Motor neuron (in vitro differentiated cells): Measurements from ENCODE around the gene RACGAP1. TPM values are rescaled to one million over a fixed set of nuclear protein-coding genes. Genes with fewer than 3 reads are reported as not detected.

Experiments used
- ATAC-seq, 8 experiments: fragments of 200-7000 bp; cut with Tn5 transposase; replicated peaks in 6 of 8; 2 replicates each; pipeline ENCODE4 v1.8.0; 2021; ENCODE audit warnings: mild to moderate bottlenecking in 8 of 8, moderate library complexity in 8 of 8
- H3K27ac ChIP-seq, 2 donors: fragments of 250-450 bp; sonication (Bioruptor Pico); 2 replicates each; pipeline ENCODE4 v1.9.0; 2021; ENCODE audit warnings: antibody characterized with exemption in 2 of 2, mild to moderate bottlenecking in 2 of 2, moderate library complexity in 1 of 2
- H3K4me1 ChIP-seq, 2 donors: fragments of 250-450 bp; sonication (Bioruptor Pico); replicated peaks in 1 of 2; 2 replicates each; pipeline ENCODE4 v1.6.1; 2021; ENCODE audit warnings: antibody characterized with exemption in 2 of 2, mild to moderate bottlenecking in 2 of 2, moderate library complexity in 1 of 2
- H3K4me3 ChIP-seq, 5 donors: fragments of 250-450 bp; sonication (Bioruptor Pico); 2 replicates each; pipeline ENCODE4 v1.9.0; 2021; ENCODE audit warnings: antibody characterized with exemption in 5 of 5, mild to moderate bottlenecking in 5 of 5, moderate library complexity in 4 of 5
- WGBS, 10 experiments: fragments of 450-650 bp; shearing (Covaris generic); methylation state at CpG; one replicate each; pipeline ENCODE4 v1.0.0; 2022; 5-methylcytosine and 5-hydroxymethylcytosine counted together
- in situ Hi-C, 9 experiments: fragments of 400-800 bp; cut with MboI; loops; one replicate each; pipeline ENCODE4 v1.15.0; 2021; ENCODE audit warnings: low sequenced_read_pairs in 9 of 9, low pct_unique_long_range_greater_than_20kb in 2 of 9; ENCODE audit not compliant: unreplicated experiment in 9 of 9
- total RNA-seq, 8 experiments: library from RNA; unstranded; fragments of 300-600 nt; gene quantifications; 2 replicates each; pipeline versions ENCODE4 v1.2.3 to v1.2.4, GENCODE V29; 2022

Gene RACGAP1
- total RNA-seq, 8 experiments from 2014 or later: 7.1 to 74.8 (median 17.6) TPM

- in situ Hi-C loops: loop anchor here in 8 of 9 experiments (5.0 to 25.0 kb wide), 5 partner anchors 78 to 191 kb away; partner anchors contain the start of genes AQP6 (in 5 of the 8), AQP5 (in 4 of the 8) and AQP2 (in 3 of the 8)
- no peak for ATAC-seq
- Histone ChIP-seq H3K4me3 (no peak overlapping the region), H3K27ac (no peak overlapping the region), H3K4me1 (peaks cover 25 to 29% of the 10 kb centered on the region in 2 donors)
- WGBS, 10 experiments: 0 to 76% methylated on average over 1 to 5 of the region's 7 CpGs; no CpG with 5 or more reads in 8 of the 10 experiments
Measured at GRCh38 chr12:50052964-50053363, 27.7 kb upstream of the RACGAP1 start.

GRCh38 chr12:50052544-50052943 is 27.2 kb upstream of the RACGAP1 start:
- in situ Hi-C loops: loop anchor here in 8 of 9 experiments (5.0 to 25.0 kb wide), 5 partner anchors 78 to 190 kb away; partner anchors contain the start of genes AQP6 (in 5 of the 8), AQP5 (in 4 of the 8) and AQP2 (in 3 of the 8)
- Histone ChIP-seq H3K4me3 (no peak overlapping the region), H3K27ac (no peak overlapping the region), H3K4me1 (peaks cover 25 to 29% of the 10 kb centered on the region in 2 donors)
- ATAC-seq: no peak

GRCh38 chr12:50051101-50051806 is 26.0 kb upstream of the RACGAP1 start:
- no peak overlapping the region for H3K4me3 ChIP-seq
- peak in 6 of 8 experiments; percentile 7 to 70 (median 59) for ATAC-seq
- peaks cover 19 to 22% of the 10 kb centered on the region in 2 donors for H3K4me1 ChIP-seq
- in situ Hi-C loops: loop anchor here in 8 of 9 experiments (5.0 to 25.0 kb wide), 5 partner anchors 76 to 189 kb away; partner anchors contain the start of genes AQP6 (in 5 of the 8), AQP5 (in 4 of the 8) and AQP2 (in 3 of the 8)
- H3K27ac ChIP-seq: peak overlapping the region; percentile 26 to 53
- WGBS, 10 experiments: 43 to 100% (median 60%) methylated on average over 1 to 2 of the region's 14 CpGs; no CpG with 5 or more reads in 5 of the 10 experiments

- Histone ChIP-seq H3K4me3 (peak overlapping the region in 1 of 5 donors; percentile 5), H3K27ac (peak overlapping the region; percentile 48 to 73), H3K4me1 (peaks cover 16 to 17% of the 10 kb centered on the region in 2 donors)
- in situ Hi-C loops: loop anchor here in 8 of 9 experiments (5.0 to 25.0 kb wide), 5 partner anchors 76 to 188 kb away; partner anchors contain the start of genes AQP6 (in 5 of the 8), AQP5 (in 4 of the 8) and AQP2 (in 3 of the 8)
- 0 to 33% (median 8%) methylated on average over 1 to 8 of the region's 37 CpGs; no CpG with 5 or more reads in 6 of the 10 experiments for WGBS, 10 experiments
- peak; percentile 90 to 95 (median 94) for ATAC-seq
Measured at GRCh38 chr12:50050410-50051098, 25.3 kb upstream of the RACGAP1 start.

GRCh38 chr12:50050119-50050385 is 24.8 kb upstream of the RACGAP1 start:
- H3K4me3 ChIP-seq: no peak overlapping the region
- H3K4me1 ChIP-seq: peaks cover 16 to 17% of the 10 kb centered on the region in 2 donors
- ATAC-seq: no peak
- WGBS, 10 experiments: 50 to 90% (median 71%) methylated on average over 1 to 2 of the region's 3 CpGs; no CpG with 5 or more reads in 5 of the 10 experiments
- no peak overlapping the region for H3K27ac ChIP-seq
- in situ Hi-C loops: loop anchor here in 8 of 9 experiments (5.0 to 25.0 kb wide), 5 partner anchors 75 to 188 kb away; partner anchors contain the start of genes AQP6 (in 5 of the 8), AQP5 (in 4 of the 8) and AQP2 (in 3 of the 8)

- H3K4me3 ChIP-seq: no peak overlapping the region
- in situ Hi-C loops: loop anchor here in 8 of 9 experiments (5.0 to 25.0 kb wide), 5 partner anchors 75 to 187 kb away; partner anchors contain the start of genes AQP6 (in 5 of the 8), AQP5 (in 4 of the 8) and AQP2 (in 3 of the 8)
- peaks cover 16 to 17% of the 10 kb centered on the region in 2 donors for H3K4me1 ChIP-seq
- WGBS, 10 experiments: 77 to 100% (median 94%) methylated on average over 1 to 3 of the region's 3 CpGs
- H3K27ac ChIP-seq: no peak overlapping the region
- no peak for ATAC-seq
Measured at GRCh38 chr12:50049254-50050118, 24.2 kb upstream of the RACGAP1 start.

- in situ Hi-C loops: no loop called here
- no peak for ATAC-seq
- H3K27ac ChIP-seq: no peak overlapping the region
- peaks cover 16 to 17% of the 10 kb centered on the region in 2 donors for H3K4me1 ChIP-seq
- 57 to 100% (median 77%) methylated on average over 2 to 7 of the region's 7 CpGs for WGBS, 10 experiments
- no peak overlapping the region for H3K4me3 ChIP-seq
Measured at GRCh38 chr12:50047693-50048250, 22.5 kb upstream of the RACGAP1 start.

GRCh38 chr12:50043854-50044253 is 18.6 kb upstream of the RACGAP1 start:
- 38 to 89% (median 60%) methylated on average over 1 to 6 of the region's 6 CpGs; no CpG with 5 or more reads in 3 of the 10 experiments for WGBS, 10 experiments
- in situ Hi-C loops: no loop called here

GRCh38 chr12:50043308-50043707 is 18.0 kb upstream of the RACGAP1 start:
- ATAC-seq: no peak
- no peak overlapping the region for H3K4me3 ChIP-seq
- in situ Hi-C loops: no loop called here
- 83 to 100% (median 92%) methylated on average over 1 to 2 of the region's 2 CpGs; no CpG with 5 or more reads in 5 of the 10 experiments for WGBS, 10 experiments
- peaks cover 11 to 18% of the 10 kb centered on the region in 2 donors for H3K4me1 ChIP-seq
- no peak overlapping the region for H3K27ac ChIP-seq

More at GRCh38 chr12:50043854-50044253, 18.6 kb upstream of the RACGAP1 start:
- Histone ChIP-seq H3K4me1 (peaks cover 11 to 18% of the 10 kb centered on the region in 2 donors), H3K27ac (no peak overlapping the region), H3K4me3 (no peak overlapping the region)
- no peak for ATAC-seq

- no peak for ATAC-seq
- no peak overlapping the region for H3K27ac ChIP-seq
- in situ Hi-C loops: no loop called here
- peaks cover 11 to 18% of the 10 kb centered on the region in 2 donors for H3K4me1 ChIP-seq
- WGBS, 10 experiments: 0 to 100% (median 80%) methylated on average over 1 to 6 of the region's 6 CpGs
- no peak overlapping the region for H3K4me3 ChIP-seq
Measured at GRCh38 chr12:50042693-50043092, 17.4 kb upstream of the RACGAP1 start.

- no peak overlapping the region for H3K4me3 ChIP-seq
- in situ Hi-C loops: no loop called here
- no peak overlapping the region for H3K27ac ChIP-seq
- ATAC-seq: no peak
- H3K4me1 ChIP-seq: peaks cover 11 to 18% of the 10 kb centered on the region in 2 donors
- 17 to 83% (median 64%) methylated on average over 1 to 4 of the region's 5 CpGs; no CpG with 5 or more reads in 4 of the 10 experiments for WGBS, 10 experiments
Measured at GRCh38 chr12:50041962-50042361, 16.7 kb upstream of the RACGAP1 start.
